GM21576 (cell line): ENCODE results near the gene GRAMD2B.
A peak's percentile ranks its signal among the peaks of the same experiment; 100 is the strongest.

Experiments
- ATAC-seq: cut with Tn5 transposase; IDR thresholded peaks from one replicate; pipeline ENCODE4 v1.9.1; 2021; ENCODE audit warnings: mild to moderate bottlenecking, moderate library complexity; ENCODE audit not compliant: unreplicated experiment

The GRAMD2B gene

GRCh38 chr5:126531543-126532120, 108.4 kb downstream of the GRAMD2B start:
- ATAC-seq, result no peak

- no peak for ATAC-seq
These were observed 111.3 kb downstream of the GRAMD2B start for GRCh38 chr5:126534553-126534952.

DNA sequence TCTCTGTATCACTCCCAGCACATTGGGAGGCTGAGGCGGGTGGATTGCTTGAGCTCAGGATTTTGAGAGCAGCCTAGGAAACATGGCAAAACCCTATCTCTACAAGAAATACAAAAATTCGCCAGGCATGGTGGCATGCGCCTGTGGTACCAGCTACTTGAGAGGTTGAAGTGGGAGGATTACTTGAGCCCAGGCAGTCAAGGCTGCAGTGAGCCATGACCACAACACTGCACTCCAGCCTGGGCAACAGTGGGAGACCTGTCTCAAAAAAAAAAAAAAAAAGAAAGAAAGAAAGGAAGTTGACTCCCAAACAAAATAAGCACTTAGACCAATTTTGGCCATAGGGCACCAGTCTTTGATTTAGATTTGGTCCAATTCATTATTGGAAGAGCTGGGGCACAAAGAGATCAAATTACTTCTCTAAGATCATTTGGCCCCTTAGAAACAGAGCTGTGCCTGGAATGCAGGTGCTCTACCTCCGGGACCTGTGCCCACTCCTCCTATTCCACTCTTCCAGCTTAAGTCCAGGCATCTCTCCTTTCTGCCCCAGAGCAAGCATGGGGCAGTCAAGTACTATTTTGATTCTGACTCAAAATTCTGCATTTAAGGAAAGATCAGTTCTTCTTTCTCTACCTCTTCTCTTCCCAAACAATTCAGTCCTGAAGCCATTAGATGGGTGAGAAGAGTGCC, 112.8 kb downstream of the GRAMD2B start:
- ATAC-seq, result no peak

- ATAC-seq, result no peak
These were observed 113.7 kb downstream of the GRAMD2B start for GRCh38 chr5:126536874-126537273.

GRCh38 chr5:126538579-126538978, 115.4 kb downstream of the GRAMD2B start:
- no peak for ATAC-seq

DNA sequence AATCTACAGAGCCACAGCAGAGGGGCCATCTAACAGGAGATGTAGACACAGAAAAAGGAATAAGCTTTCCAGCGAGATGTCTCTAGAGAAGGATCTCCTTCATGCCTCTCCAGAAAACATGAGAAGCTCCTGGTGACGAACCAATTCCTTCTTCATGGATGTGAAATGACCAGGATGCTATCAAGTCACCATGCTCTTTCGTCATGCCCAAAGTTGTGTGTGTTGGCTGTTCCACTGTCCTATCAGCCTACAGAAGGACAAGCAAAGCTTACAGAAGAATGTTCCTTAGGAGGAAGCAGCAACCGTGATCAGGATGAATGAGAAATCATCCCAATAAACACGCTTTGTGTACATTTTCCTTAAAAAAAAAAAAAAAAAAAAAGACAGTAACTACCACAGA, 117.4 kb downstream of the GRAMD2B start:
- no peak for ATAC-seq

DNA sequence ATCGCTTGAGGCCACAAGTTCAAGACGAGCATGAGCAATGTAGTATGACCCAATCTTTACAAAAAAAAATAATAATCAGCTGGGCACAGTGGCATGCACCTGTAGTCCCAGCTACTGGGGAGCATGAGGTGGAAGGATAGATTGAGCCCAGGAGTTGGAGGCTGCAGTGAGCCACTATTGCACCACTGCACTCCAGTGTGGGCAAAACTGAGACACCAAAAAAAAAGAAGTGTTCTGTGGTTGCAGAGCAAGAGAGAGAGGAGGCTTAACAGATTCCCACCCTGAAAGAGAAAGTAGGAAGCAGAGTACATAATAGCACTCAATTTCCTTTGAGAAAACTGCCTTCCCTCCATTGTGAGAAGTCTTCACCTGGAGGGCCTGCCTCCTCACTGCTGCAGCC, 119.2 kb downstream of the GRAMD2B start:
- peak; percentile 53 for ATAC-seq

GRCh38 chr5:126543009-126543408, 119.8 kb downstream of the GRAMD2B start:
- no peak for ATAC-seq

GRCh38 chr5:126543660-126544059, 120.5 kb downstream of the GRAMD2B start:
- no peak for ATAC-seq
